Uterus (tissue), 4 donors: ENCODE results near the gene CRYBA4. TPM values are rescaled to one million over a fixed set of nuclear protein-coding genes. Genes with fewer than 3 reads are reported as not detected.

ENCODE experiments used
- DNase-seq, 2 donors: peaks; one replicate each; pipeline ENCODE4 v3.0.0-alpha.2; 2019 to 2020
- H3K27ac ChIP-seq, 2 donors: fragments of 200-600 bp; sonication (generic); 1 replicate in 1 of 2; 2 replicates in 1 of 2; pipeline ENCODE4 v1.5.1; 2016 to 2018
- H3K27me3 ChIP-seq, 2 donors: fragments of 200-600 bp; sonication (generic); one replicate each; pipeline ENCODE4 v1.5.1; 2018 to 2019; ENCODE audit warnings: control low read depth in 1 of 2
- H3K36me3 ChIP-seq, 2 donors: fragments of 200-600 bp; sonication (generic); one replicate each; pipeline ENCODE4 v1.5.1; 2019; ENCODE audit warnings: control low read depth in 1 of 2
- H3K4me1 ChIP-seq, 2 donors: fragments of 200-600 bp; sonication (generic); one replicate each; pipeline ENCODE4 v1.5.1; 2018 to 2019; ENCODE audit warnings: control low read depth in 1 of 2
- H3K4me3 ChIP-seq, 2 donors: fragments of 200-600 bp; sonication (generic); 1 replicate in 1 of 2; 2 replicates in 1 of 2; pipeline ENCODE4 v1.5.1; 2018 to 2019; ENCODE audit warnings: mild to moderate bottlenecking in 1 of 2
- H3K9me3 ChIP-seq, 2 donors: fragments of 200-600 bp; sonication (generic); one replicate each; pipeline ENCODE4 v1.5.1; 2019; ENCODE audit warnings: control low read depth in 1 of 2
- CTCF ChIP-seq, 4 experiments: fragments of 200-600 bp in 2 of 4; fragments of 450-650 bp in 2 of 4; sonication (generic) in 2 of 4; IDR thresholded peaks; one replicate each; pipeline ENCODE4 v1.5.1; 2016 to 2019; ENCODE audit warnings: antibody characterized with exemption in 4 of 4, mild to moderate bottlenecking in 2 of 4, moderate library complexity in 1 of 4
- POLR2A ChIP-seq, 2 donors: fragments of 450-650 bp; IDR thresholded peaks; one replicate each; pipeline ENCODE4 v1.6.1; 2016; ENCODE audit warnings: antibody characterized with exemption in 2 of 2, mild to moderate bottlenecking in 1 of 2, moderate library complexity in 1 of 2
- intact Hi-C: fragments of 100-400 bp; cut with DNase I; formaldehyde crosslinking; loops from one replicate; pipeline ENCODE4 v1.15.1; 2023; ENCODE audit warnings: low total_unique reads
- total RNA-seq, 4 donors: library from RNA; depleted of rRNA in 3 of 4; stranded (reverse); fragments of >200 nt in 3 of 4; gene quantifications; one replicate each; pipeline versions ENCODE4 v1.1.0 to v1.2.4, GENCODE V29; 2014 to 2023
- donor health status: DM: yes; HTN: yes; CAD: no.

The CRYBA4 gene
- total RNA-seq, 4 donors from 2014 or later: not detected

- no peaks in the 10 kb centered on the region for H3K27me3 ChIP-seq
- no peak overlapping the region for H3K4me3 ChIP-seq
- no peak overlapping the region for H3K27ac ChIP-seq
- intact Hi-C loops: no loop called here
- no peak for TF ChIP-seq POLR2A (IDR thresholded peaks at IDR 0.05)
- no peak for TF ChIP-seq CTCF (IDR thresholded peaks at IDR 0.05)
- no peaks in the 10 kb centered on the region for H3K9me3 ChIP-seq
- DNase-seq: no peak
- no peaks in the 10 kb centered on the region for H3K4me1 ChIP-seq
- H3K36me3 ChIP-seq: no peaks in the 10 kb centered on the region
Observed at GRCh38 chr22:26597480-26597879, 24.3 kb upstream of the CRYBA4 start.

GRCh38 chr22:26599505-26599904, 22.3 kb upstream of the CRYBA4 start:
- no peak overlapping the region for H3K4me3 ChIP-seq
- H3K9me3 ChIP-seq: no peaks in the 10 kb centered on the region
- H3K4me1 ChIP-seq: no peaks in the 10 kb centered on the region
- DNase-seq: no peak
- no peak for TF ChIP-seq CTCF (IDR thresholded peaks at IDR 0.05)
- no peak for TF ChIP-seq POLR2A (IDR thresholded peaks at IDR 0.05)
- H3K27me3 ChIP-seq: no peaks in the 10 kb centered on the region
- no peaks in the 10 kb centered on the region for H3K36me3 ChIP-seq
- no peak overlapping the region for H3K27ac ChIP-seq
- intact Hi-C loops: no loop called here

- Histone ChIP-seq H3K4me3 (no peak overlapping the region), H3K27ac (no peak overlapping the region), H3K9me3 (no peaks in the 10 kb centered on the region), H3K27me3 (no peaks in the 10 kb centered on the region), H3K4me1 (no peaks in the 10 kb centered on the region), H3K36me3 (no peaks in the 10 kb centered on the region)
- intact Hi-C loops: no loop called here
- DNase-seq: no peak
- TF ChIP-seq CTCF (IDR thresholded peaks at IDR 0.05): no peak
- TF ChIP-seq POLR2A (IDR thresholded peaks at IDR 0.05): no peak
Observed at GRCh38 chr22:26601726-26602125, 20.0 kb upstream of the CRYBA4 start.

- H3K36me3 ChIP-seq: no peaks in the 10 kb centered on the region
- H3K4me3 ChIP-seq: no peak overlapping the region
- no peaks in the 10 kb centered on the region for H3K27me3 ChIP-seq
- no peak overlapping the region for H3K27ac ChIP-seq
- no peak for DNase-seq
- TF ChIP-seq CTCF (IDR thresholded peaks at IDR 0.05) (no peak), POLR2A (IDR thresholded peaks at IDR 0.05) (no peak)
- intact Hi-C loops: no loop called here
- H3K9me3 ChIP-seq: no peaks in the 10 kb centered on the region
- H3K4me1 ChIP-seq: no peaks in the 10 kb centered on the region
Observed at GRCh38 chr22:26602127-26602526, 19.6 kb upstream of the CRYBA4 start.

- no peak overlapping the region for H3K27ac ChIP-seq
- H3K4me1 ChIP-seq: no peaks in the 10 kb centered on the region
- no peak for DNase-seq
- no peaks in the 10 kb centered on the region for H3K9me3 ChIP-seq
- no peaks in the 10 kb centered on the region for H3K36me3 ChIP-seq
- no peak overlapping the region for H3K4me3 ChIP-seq
- TF ChIP-seq CTCF (IDR thresholded peaks at IDR 0.05) (no peak), POLR2A (IDR thresholded peaks at IDR 0.05) (no peak)
- intact Hi-C loops: no loop called here
- H3K27me3 ChIP-seq: no peaks in the 10 kb centered on the region
Observed at GRCh38 chr22:26604368-26604767, 17.4 kb upstream of the CRYBA4 start.
